ENCODE results near the gene RAB20. TPM values are rescaled to one million over a fixed set of nuclear protein-coding genes. Genes with fewer than 3 reads are reported as not detected.

Gene RAB20
- total and polyA plus RNA-seq, 2 experiments from 2014 or later: 28.3 to 37.4 TPM

- H3K36me3 ChIP-seq (replicated peaks; ENCODE audit: insufficient read depth, low read depth): no peaks in the 10 kb centered on the region
- H3K27me3 ChIP-seq: no peaks in the 10 kb centered on the region
- H3K4me3 ChIP-seq: no peak overlapping the region
- H3K79me2 ChIP-seq: peaks cover 10% of the 10 kb centered on the region
- H3K4me2 ChIP-seq: no peak overlapping the region
- H3K9me2 ChIP-seq (replicated peaks; ENCODE audit: insufficient read depth): no peaks in the 10 kb centered on the region
- no peaks in the 10 kb centered on the region for H3K9me3 ChIP-seq (ENCODE audit: low read depth)
- no peak overlapping the region for H2AFZ ChIP-seq
- WGBS (ENCODE audit: low lambda C conversion rate, missing lambda C conversion rate): 74% methylated on average over 9 of the region's 9 CpGs
- DNase-seq (ENCODE audit: low spot score): no peak
- no peak overlapping the region for H3K27ac ChIP-seq
- peaks cover 14% of the 10 kb centered on the region for H3K4me1 ChIP-seq (ENCODE audit: insufficient read depth)
- TF ChIP-seq EZH2phosphoT487 (IDR thresholded peaks at IDR 0.05; ENCODE audit: low read depth, severe bottlenecking, unreplicated experiment): no peak
- TF ChIP-seq CTCF (IDR thresholded peaks at IDR 0.05; ENCODE audit: poor library complexity): no peak
- TF ChIP-seq EZH2 (IDR thresholded peaks at IDR 0.05; ENCODE audit: borderline replicate concordance): no peak
- H4K20me1 ChIP-seq (ENCODE audit: insufficient read depth, poor library complexity, severe bottlenecking): no peaks in the 10 kb centered on the region
These were observed 4.6 kb upstream of the RAB20 start for GRCh38 chr13:110566171-110566570.

GRCh38 chr13:110565296-110565695, 3.8 kb upstream of the RAB20 start:
- Histone ChIP-seq H3K36me3 (replicated peaks; ENCODE audit: insufficient read depth, low read depth) (no peaks in the 10 kb centered on the region), H4K20me1 (ENCODE audit: insufficient read depth, poor library complexity, severe bottlenecking) (no peaks in the 10 kb centered on the region), H3K9me3 (ENCODE audit: low read depth) (no peaks in the 10 kb centered on the region), H2AFZ (no peak overlapping the region), H3K79me2 (peaks cover 12% of the 10 kb centered on the region), H3K27me3 (no peaks in the 10 kb centered on the region), H3K9me2 (replicated peaks; ENCODE audit: insufficient read depth) (no peaks in the 10 kb centered on the region), H3K4me3 (no peak overlapping the region), H3K27ac (no peak overlapping the region), H3K4me1 (ENCODE audit: insufficient read depth) (peaks cover 14% of the 10 kb centered on the region), H3K4me2 (no peak overlapping the region)
- TF ChIP-seq CTCF (IDR thresholded peaks at IDR 0.05; ENCODE audit: poor library complexity): peak; percentile 29
- no peak for TF ChIP-seq EZH2 (IDR thresholded peaks at IDR 0.05; ENCODE audit: borderline replicate concordance)
- WGBS (ENCODE audit: low lambda C conversion rate, missing lambda C conversion rate): 24% methylated on average over 2 of the region's 2 CpGs
- no peak for DNase-seq (ENCODE audit: low spot score)

- no peaks in the 10 kb centered on the region for H3K9me3 ChIP-seq (ENCODE audit: low read depth)
- H2AFZ ChIP-seq: no peak overlapping the region
- H4K20me1 ChIP-seq (ENCODE audit: insufficient read depth, poor library complexity, severe bottlenecking): no peaks in the 10 kb centered on the region
- TF ChIP-seq EZH2 (IDR thresholded peaks at IDR 0.05; ENCODE audit: borderline replicate concordance) (no peak), EZH2phosphoT487 (IDR thresholded peaks at IDR 0.05; ENCODE audit: low read depth, severe bottlenecking, unreplicated experiment) (no peak), CTCF (IDR thresholded peaks at IDR 0.05; ENCODE audit: poor library complexity) (no peak)
- 98% methylated on average over 3 of the region's 3 CpGs for WGBS (ENCODE audit: low lambda C conversion rate, missing lambda C conversion rate)
- H3K4me2 ChIP-seq: no peak overlapping the region
- H3K79me2 ChIP-seq: peaks cover 19% of the 10 kb centered on the region
- no peak overlapping the region for H3K27ac ChIP-seq
- no peak for DNase-seq (ENCODE audit: low spot score)
- H3K36me3 ChIP-seq (replicated peaks; ENCODE audit: insufficient read depth, low read depth): no peaks in the 10 kb centered on the region
- peaks cover 19% of the 10 kb centered on the region for H3K4me1 ChIP-seq (ENCODE audit: insufficient read depth)
- no peaks in the 10 kb centered on the region for H3K9me2 ChIP-seq (replicated peaks; ENCODE audit: insufficient read depth)
- H3K27me3 ChIP-seq: no peaks in the 10 kb centered on the region
- no peak overlapping the region for H3K4me3 ChIP-seq
These were observed 3.0 kb upstream of the RAB20 start for GRCh38 chr13:110564472-110564985.

GRCh38 chr13:110563463-110563774, 1.9 kb upstream of the RAB20 start:
- H3K4me2 ChIP-seq: peak overlapping the region; percentile 85

More at GRCh38 chr13:110563463-110563774, 1.9 kb upstream of the RAB20 start:
- DNase-seq (ENCODE audit: low spot score): peak; percentile 8
- Histone ChIP-seq H3K9me2 (replicated peaks; ENCODE audit: insufficient read depth) (no peaks in the 10 kb centered on the region), H2AFZ (no peak overlapping the region), H3K9me3 (ENCODE audit: low read depth) (no peaks in the 10 kb centered on the region), H3K79me2 (peaks cover 29% of the 10 kb centered on the region), H3K4me3 (no peak overlapping the region), H3K27ac (no peak overlapping the region), H3K36me3 (replicated peaks; ENCODE audit: insufficient read depth, low read depth) (no peaks in the 10 kb centered on the region), H3K27me3 (no peaks in the 10 kb centered on the region), H4K20me1 (ENCODE audit: insufficient read depth, poor library complexity, severe bottlenecking) (no peaks in the 10 kb centered on the region), H3K4me1 (ENCODE audit: insufficient read depth) (peaks cover 23% of the 10 kb centered on the region)
- 81% methylated on average over 9 of the region's 9 CpGs for WGBS (ENCODE audit: low lambda C conversion rate, missing lambda C conversion rate)
- no peak for TF ChIP-seq EZH2phosphoT487 (IDR thresholded peaks at IDR 0.05; ENCODE audit: low read depth, severe bottlenecking, unreplicated experiment)
- no peak for TF ChIP-seq EZH2 (IDR thresholded peaks at IDR 0.05; ENCODE audit: borderline replicate concordance)
- TF ChIP-seq CTCF (IDR thresholded peaks at IDR 0.05; ENCODE audit: poor library complexity): no peak

Data from hepatocyte (in vitro differentiated cells).